Natural killer cell (primary cell): Measurements from ENCODE around the gene RPL3. TPM values are rescaled to one million over a fixed set of nuclear protein-coding genes. Genes with fewer than 3 reads are reported as not detected.

Experiments used
- ATAC-seq, 3 donors: fragments of 150-1000 bp in 2 of 3; fragments of 200-7000 bp in 1 of 3; cut with Tn5 transposase; 1 replicate in 1 of 3; 2 replicates in 2 of 3; pipeline ENCODE4 v1.10.0; 2021; ENCODE audit warnings: mild to moderate bottlenecking in 2 of 3, moderate library complexity in 2 of 3
- DNase-seq, 2 donors: peaks; one replicate each; pipeline versions ENCODE4 v3.0.0 to v3.0.0-alpha.2; 2013 to 2021; ENCODE audit warnings: mixed read lengths in 1 of 2
- H3K27ac ChIP-seq: one replicate; pipeline ENCODE4 v1.5.1; 2013; ENCODE audit warnings: mild to moderate bottlenecking, low read length
- H3K27me3 ChIP-seq: one replicate; pipeline ENCODE4 v1.6.1; 2013; ENCODE audit warnings: low read length; ENCODE audit not compliant: control insufficient read depth, insufficient read depth
- H3K36me3 ChIP-seq: one replicate; pipeline ENCODE4 v1.6.1; 2013; ENCODE audit warnings: low read length; ENCODE audit not compliant: control insufficient read depth, insufficient read depth
- H3K4me1 ChIP-seq: one replicate; pipeline ENCODE4 v1.6.1; 2013; ENCODE audit warnings: low read length; ENCODE audit not compliant: control insufficient read depth, insufficient read depth
- H3K4me3 ChIP-seq: one replicate; pipeline ENCODE4 v1.5.1; 2013; ENCODE audit warnings: low read length
- H3K9me3 ChIP-seq: one replicate; pipeline ENCODE4 v1.6.1; 2013; ENCODE audit warnings: low read length; ENCODE audit not compliant: control insufficient read depth, insufficient read depth
- H3K27ac Mint-ChIP-seq, 2 donors: one replicate each; pipeline ENCODE4 v1.8.0; 2022; ENCODE audit warnings: mild to moderate bottlenecking in 2 of 2, mixed read lengths in 2 of 2, moderate library complexity in 1 of 2
- H3K27me3 Mint-ChIP-seq, 2 donors: one replicate each; pipeline ENCODE4 v1.8.0; 2022; ENCODE audit warnings: low read depth in 2 of 2, mixed read lengths in 2 of 2
- H3K36me3 Mint-ChIP-seq: one replicate; pipeline ENCODE4 v1.8.0; 2022; ENCODE audit warnings: mixed read lengths
- H3K4me1 Mint-ChIP-seq, 2 donors: one replicate each; pipeline ENCODE4 v1.8.0; 2022; ENCODE audit warnings: mixed read lengths in 2 of 2
- H3K4me3 Mint-ChIP-seq: one replicate; pipeline ENCODE4 v1.8.0; 2022; ENCODE audit warnings: mild to moderate bottlenecking, moderate library complexity, mixed read lengths
- H3K9me3 Mint-ChIP-seq, 2 donors: one replicate each; pipeline ENCODE4 v1.8.0; 2022; ENCODE audit warnings: mixed read lengths in 2 of 2
- WGBS: methylation state at CpG from one replicate; pipeline ENCODE4 v1.1.7; 2013; ENCODE audit warnings: missing lambda C conversion rate; ENCODE audit not compliant: insufficient coverage; 5-methylcytosine and 5-hydroxymethylcytosine counted together
- intact Hi-C: fragments of 100-400 bp; cut with micrococcal nuclease; formaldehyde crosslinking; loops from one replicate; pipeline ENCODE4 v1.14.2; 2022
- total RNA-seq, 4 donors: library from RNA; stranded (reverse); fragments of 120-200 nt in 1 of 4; gene quantifications; one replicate each; pipeline versions ENCODE4 v1.2.3 to v1.2.4, GENCODE V29; 2013 to 2022
- TF ChIP-seq, protein P1 (sequence below): fragments of 200-600 bp; IDR thresholded peaks from one replicate; pipeline ENCODE4 v1.8.0; 2022; ENCODE audit warnings: antibody characterized with exemption

The RPL3 gene
- total RNA-seq, 3 donors from 2014 or later (not counting 1 experiment from before 2014, with no cell fraction given) = 1,534 to 1,757 (median 1,614) TPM

GRCh38 chr22:39296981-39297489, 22.4 kb downstream of the RPL3 start:
- TF ChIP-seq, protein P1, sequence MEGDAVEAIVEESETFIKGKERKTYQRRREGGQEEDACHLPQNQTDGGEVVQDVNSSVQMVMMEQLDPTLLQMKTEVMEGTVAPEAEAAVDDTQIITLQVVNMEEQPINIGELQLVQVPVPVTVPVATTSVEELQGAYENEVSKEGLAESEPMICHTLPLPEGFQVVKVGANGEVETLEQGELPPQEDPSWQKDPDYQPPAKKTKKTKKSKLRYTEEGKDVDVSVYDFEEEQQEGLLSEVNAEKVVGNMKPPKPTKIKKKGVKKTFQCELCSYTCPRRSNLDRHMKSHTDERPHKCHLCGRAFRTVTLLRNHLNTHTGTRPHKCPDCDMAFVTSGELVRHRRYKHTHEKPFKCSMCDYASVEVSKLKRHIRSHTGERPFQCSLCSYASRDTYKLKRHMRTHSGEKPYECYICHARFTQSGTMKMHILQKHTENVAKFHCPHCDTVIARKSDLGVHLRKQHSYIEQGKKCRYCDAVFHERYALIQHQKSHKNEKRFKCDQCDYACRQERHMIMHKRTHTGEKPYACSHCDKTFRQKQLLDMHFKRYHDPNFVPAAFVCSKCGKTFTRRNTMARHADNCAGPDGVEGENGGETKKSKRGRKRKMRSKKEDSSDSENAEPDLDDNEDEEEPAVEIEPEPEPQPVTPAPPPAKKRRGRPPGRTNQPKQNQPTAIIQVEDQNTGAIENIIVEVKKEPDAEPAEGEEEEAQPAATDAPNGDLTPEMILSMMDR = no peak
- Mint-ChIP-seq H3K9me3 (no peaks in the 10 kb centered on the region), H3K4me1 (peaks cover 14 to 22% of the 10 kb centered on the region in 2 donors), H3K27me3 (peaks cover 17 to 27% of the 10 kb centered on the region in 2 donors), H3K4me3 (no peak overlapping the region), H3K27ac (no peak overlapping the region), H3K36me3 (no peaks in the 10 kb centered on the region)
- Histone ChIP-seq H3K4me3 (no peak overlapping the region), H3K27ac (no peak overlapping the region), H3K9me3 (no peaks in the 10 kb centered on the region), H3K27me3 (no peaks in the 10 kb centered on the region), H3K36me3 (no peaks in the 10 kb centered on the region), H3K4me1 (peaks cover 21% of the 10 kb centered on the region)
- DNase-seq (no peak), ATAC-seq (no peak)
- intact Hi-C loops = no loop called here
- WGBS = 84% methylated on average over 19 of the region's 19 CpGs

DNA sequence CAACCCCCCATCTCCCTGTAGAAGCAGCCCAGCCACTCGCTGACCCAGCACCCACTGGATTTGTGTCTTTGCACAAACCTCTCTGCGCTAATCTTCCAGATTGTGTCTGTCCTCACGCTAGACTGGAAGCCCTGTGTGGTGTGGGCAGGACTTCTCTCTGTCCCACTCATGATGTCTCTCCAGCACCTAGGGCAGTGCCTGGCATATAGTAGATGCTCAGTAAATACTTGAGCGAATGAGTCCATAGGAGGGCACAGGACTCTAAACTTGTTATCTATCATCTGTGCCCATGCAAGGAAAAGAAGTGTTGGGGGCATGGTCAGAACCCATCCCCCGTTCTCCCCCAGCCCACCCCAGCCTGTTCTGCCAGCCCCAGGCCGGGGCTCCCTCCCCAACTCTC, 22.9 kb downstream of the RPL3 start:
- intact Hi-C loops = no loop called here
- TF ChIP-seq, protein P1 = no peak
- H3K27me3 ChIP-seq = no peaks in the 10 kb centered on the region
- H3K4me3 Mint-ChIP-seq = no peak overlapping the region
- H3K4me1 ChIP-seq = peaks cover 26% of the 10 kb centered on the region
- H3K9me3 ChIP-seq = no peaks in the 10 kb centered on the region
- DNase-seq (no peak), ATAC-seq (no peak)
- 93% methylated on average over 6 of the region's 6 CpGs for WGBS
- H3K4me3 ChIP-seq = no peak overlapping the region
- H3K9me3 Mint-ChIP-seq = no peaks in the 10 kb centered on the region
- no peak overlapping the region for H3K27ac ChIP-seq
- H3K36me3 ChIP-seq = no peaks in the 10 kb centered on the region
- no peak overlapping the region for H3K27ac Mint-ChIP-seq
- peaks cover 17 to 27% of the 10 kb centered on the region in 2 donors for H3K27me3 Mint-ChIP-seq
- H3K4me1 Mint-ChIP-seq = peaks cover 14 to 22% of the 10 kb centered on the region in 2 donors
- no peaks in the 10 kb centered on the region for H3K36me3 Mint-ChIP-seq

- Histone ChIP-seq H3K27ac (no peak overlapping the region), H3K4me1 (peaks cover 19% of the 10 kb centered on the region), H3K9me3 (no peaks in the 10 kb centered on the region), H3K36me3 (no peaks in the 10 kb centered on the region), H3K4me3 (no peak overlapping the region), H3K27me3 (no peaks in the 10 kb centered on the region)
- ATAC-seq = no peak
- DNase-seq = no peak
- H3K36me3 Mint-ChIP-seq = no peaks in the 10 kb centered on the region
- intact Hi-C loops = no loop called here
- H3K27ac Mint-ChIP-seq = no peak overlapping the region
- H3K4me3 Mint-ChIP-seq = no peak overlapping the region
- H3K4me1 Mint-ChIP-seq = peaks cover 4 to 12% of the 10 kb centered on the region in 2 donors
- no peaks in the 10 kb centered on the region for H3K9me3 Mint-ChIP-seq
- peaks cover 6 to 15% of the 10 kb centered on the region in 2 donors for H3K27me3 Mint-ChIP-seq
- TF ChIP-seq, protein P1 = no peak
- 92% methylated on average over 16 of the region's 17 CpGs for WGBS
These were observed 24.6 kb downstream of the RPL3 start for GRCh38 chr22:39294571-39295468.
